ENCODE data around the gene SREK1. TPM values are rescaled to one million over a fixed set of nuclear protein-coding genes. Genes with fewer than 3 reads are reported as not detected.

Gene SREK1
- total RNA-seq, 1 experiment from 2014 or later = 65.6 TPM

DNA sequence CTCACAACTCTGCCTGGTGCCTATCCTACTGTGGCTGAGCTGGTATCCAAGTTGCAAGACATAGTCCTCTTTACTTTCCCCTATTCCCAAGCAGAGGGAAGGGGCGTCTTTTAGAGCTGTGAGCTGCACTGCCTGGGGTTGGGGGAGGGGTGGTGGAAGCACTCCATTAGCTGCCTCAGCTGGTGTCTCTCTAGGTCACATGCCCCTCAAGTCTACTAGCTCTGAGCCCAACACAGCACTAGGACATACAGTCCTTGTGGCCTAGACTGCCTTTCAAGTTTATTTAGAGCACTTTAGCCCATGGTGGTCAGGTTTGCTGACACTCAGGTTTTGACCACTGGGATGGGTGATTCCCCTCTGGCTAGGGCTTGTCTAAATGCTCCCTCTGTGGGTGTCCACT, 54.7 kb downstream of the SREK1 start:
- DNase-seq (ENCODE audit: low read depth, low spot score) (no peak), ATAC-seq (no peak)
- Histone ChIP-seq H3K9me2 (ENCODE audit: insufficient read depth) (no peaks in the 10 kb centered on the region), H3K9ac (ENCODE audit: low read length) (no peak overlapping the region), H4K20me1 (ENCODE audit: insufficient read depth) (no peaks in the 10 kb centered on the region), H3K9me3 (ENCODE audit: control insufficient read depth in 1 of 2, insufficient read depth in 1 of 2, low read depth in 1 of 2, low read length in 2 of 2) (no peaks in the 10 kb centered on the region), H3K36me3 (ENCODE audit: control insufficient read depth in 1 of 2, insufficient read depth in 2 of 2, low read length in 2 of 2) (no peaks in the 10 kb centered on the region), H2AFZ (ENCODE audit: low read depth, low read length, poor library complexity, severe bottlenecking) (no peak overlapping the region), H3K4me3 (replicated peaks in 1 of 2; ENCODE audit: low read depth in 1 of 2, low read length in 2 of 2) (no peak overlapping the region), H3K4me1 (ENCODE audit: control insufficient read depth in 1 of 2, insufficient read depth in 2 of 2, low read length in 2 of 2) (peaks cover 0 to 9% of the 10 kb centered on the region in 2 experiments; a peak in 1 of 4 replicates), H3K27me3 (ENCODE audit: insufficient read depth, low read length) (no peaks in the 10 kb centered on the region), H3K79me2 (ENCODE audit: insufficient read depth, low read length) (no peaks in the 10 kb centered on the region), H3K4me2 (ENCODE audit: low read length) (no peak overlapping the region), H3K27ac (ENCODE audit: low read depth, low read length) (no peak overlapping the region)
- intact Hi-C loops (cut with micrococcal nuclease) = no loop called here
- TF ChIP-seq EZH2phosphoT487 (IDR thresholded peaks at IDR 0.05; ENCODE audit: borderline replicate concordance) (no peak), CEBPB (IDR thresholded peaks at IDR 0.05; ENCODE audit: low read depth) (no peak), EZH2 (IDR thresholded peaks at IDR 0.05) (no peak), SP1 (IDR thresholded peaks at IDR 0.05; ENCODE audit: low read depth) (no peak), YY1 (IDR thresholded peaks at IDR 0.05; ENCODE audit: extremely low read depth, insufficient replicate concordance, low read depth, low read length) (no peak), SIN3A (IDR thresholded peaks at IDR 0.05; ENCODE audit: low read depth) (no peak), ELF1 (IDR thresholded peaks at IDR 0.05; ENCODE audit: borderline replicate concordance, low read depth) (no peak), FOSL1 (IDR thresholded peaks at IDR 0.05; ENCODE audit: low read depth) (no peak), CBX3 (IDR thresholded peaks at IDR 0.05; ENCODE audit: low read depth) (no peak), EGR1 (IDR thresholded peaks at IDR 0.05; ENCODE audit: low read depth) (no peak), ZFX (IDR thresholded peaks at IDR 0.05) (no peak), RAD21 (IDR thresholded peaks at IDR 0.05; ENCODE audit: low read depth) (no peak)
- TF ChIP-seq, protein P1, sequence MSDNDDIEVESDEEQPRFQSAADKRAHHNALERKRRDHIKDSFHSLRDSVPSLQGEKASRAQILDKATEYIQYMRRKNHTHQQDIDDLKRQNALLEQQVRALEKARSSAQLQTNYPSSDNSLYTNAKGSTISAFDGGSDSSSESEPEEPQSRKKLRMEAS (IDR thresholded peaks at IDR 0.05) = no peak
- TF ChIP-seq, protein P2, sequence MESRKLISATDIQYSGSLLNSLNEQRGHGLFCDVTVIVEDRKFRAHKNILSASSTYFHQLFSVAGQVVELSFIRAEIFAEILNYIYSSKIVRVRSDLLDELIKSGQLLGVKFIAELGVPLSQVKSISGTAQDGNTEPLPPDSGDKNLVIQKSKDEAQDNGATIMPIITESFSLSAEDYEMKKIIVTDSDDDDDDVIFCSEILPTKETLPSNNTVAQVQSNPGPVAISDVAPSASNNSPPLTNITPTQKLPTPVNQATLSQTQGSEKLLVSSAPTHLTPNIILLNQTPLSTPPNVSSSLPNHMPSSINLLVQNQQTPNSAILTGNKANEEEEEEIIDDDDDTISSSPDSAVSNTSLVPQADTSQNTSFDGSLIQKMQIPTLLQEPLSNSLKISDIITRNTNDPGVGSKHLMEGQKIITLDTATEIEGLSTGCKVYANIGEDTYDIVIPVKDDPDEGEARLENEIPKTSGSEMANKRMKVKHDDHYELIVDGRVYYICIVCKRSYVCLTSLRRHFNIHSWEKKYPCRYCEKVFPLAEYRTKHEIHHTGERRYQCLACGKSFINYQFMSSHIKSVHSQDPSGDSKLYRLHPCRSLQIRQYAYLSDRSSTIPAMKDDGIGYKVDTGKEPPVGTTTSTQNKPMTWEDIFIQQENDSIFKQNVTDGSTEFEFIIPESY (IDR thresholded peaks at IDR 0.05; ENCODE audit: extremely low read depth, insufficient replicate concordance, low read length) = no peak
- TF ChIP-seq, protein P3, sequence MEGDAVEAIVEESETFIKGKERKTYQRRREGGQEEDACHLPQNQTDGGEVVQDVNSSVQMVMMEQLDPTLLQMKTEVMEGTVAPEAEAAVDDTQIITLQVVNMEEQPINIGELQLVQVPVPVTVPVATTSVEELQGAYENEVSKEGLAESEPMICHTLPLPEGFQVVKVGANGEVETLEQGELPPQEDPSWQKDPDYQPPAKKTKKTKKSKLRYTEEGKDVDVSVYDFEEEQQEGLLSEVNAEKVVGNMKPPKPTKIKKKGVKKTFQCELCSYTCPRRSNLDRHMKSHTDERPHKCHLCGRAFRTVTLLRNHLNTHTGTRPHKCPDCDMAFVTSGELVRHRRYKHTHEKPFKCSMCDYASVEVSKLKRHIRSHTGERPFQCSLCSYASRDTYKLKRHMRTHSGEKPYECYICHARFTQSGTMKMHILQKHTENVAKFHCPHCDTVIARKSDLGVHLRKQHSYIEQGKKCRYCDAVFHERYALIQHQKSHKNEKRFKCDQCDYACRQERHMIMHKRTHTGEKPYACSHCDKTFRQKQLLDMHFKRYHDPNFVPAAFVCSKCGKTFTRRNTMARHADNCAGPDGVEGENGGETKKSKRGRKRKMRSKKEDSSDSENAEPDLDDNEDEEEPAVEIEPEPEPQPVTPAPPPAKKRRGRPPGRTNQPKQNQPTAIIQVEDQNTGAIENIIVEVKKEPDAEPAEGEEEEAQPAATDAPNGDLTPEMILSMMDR (IDR thresholded peaks at IDR 0.05 in 2 of 3, conservative IDR thresholded peaks at IDR 0.05 in 1 of 3; ENCODE audit: borderline replicate concordance in 1 of 3, insufficient read depth in 1 of 3, low read depth in 2 of 3, low read length in 2 of 3) = no peak
- RAD21 ChIA-PET (ENCODE audit: low non-redundant PET in 1 of 2, low total read pairs in 2 of 2, uncharacterized antibody in 2 of 2, unreplicated experiment in 2 of 2) = no interaction called here
- CTCF ChIA-PET = no interaction called here
- POLR2A ChIA-PET = no interaction called here
- no TSS peak for BruUV-seq (replicated peaks)
